WTC11 (cell line): ENCODE results near the gene LIMK1. TPM values are rescaled to one million over a fixed set of nuclear protein-coding genes. Genes with fewer than 3 reads are reported as not detected.

Source experiments
- ATAC-seq: fragments of 200-7000 bp; cut with Tn5 transposase; 2 replicates; pipeline ENCODE4 v1.10.0; 2021; ENCODE audit warnings: mild to moderate bottlenecking, moderate library complexity
- Bru-seq: library from RNA; stranded (reverse); fragments of 400-500 nt; gene quantifications from one replicate; lab custom pipeline; 2021; lab: Mats Ljungman, UMichigan
- CTCF ChIA-PET: fragments of 300-600 bp; sonication (Branson Sonifier 250); formaldehyde crosslinking; loops from one replicate; lab custom pipeline; 2021; ENCODE audit warnings: antibody characterized with exemption; lab: Charles Lee
- POLR2A ChIA-PET: fragments of 350-600 bp; sonication (Branson Sonifier 250); formaldehyde crosslinking; loops from one replicate; lab custom pipeline; 2021; ENCODE audit warnings: antibody characterized with exemption; lab: Charles Lee
- DNase-seq: peaks from one replicate; pipeline ENCODE4 v3.0.0; 2021; ENCODE audit warnings: low spot score
- H3K27ac Mint-ChIP-seq: 2 replicates; pipeline ENCODE4 v1.8.0; 2021; ENCODE audit warnings: mixed read lengths
- H3K27me3 Mint-ChIP-seq: 2 replicates; pipeline ENCODE4 v1.8.0; 2021; ENCODE audit warnings: low read depth, mild to moderate bottlenecking, moderate library complexity, mixed read lengths
- H3K36me3 Mint-ChIP-seq: 2 replicates; pipeline ENCODE4 v1.8.0; 2021; ENCODE audit warnings: mixed read lengths
- H3K4me1 Mint-ChIP-seq: 2 replicates; pipeline ENCODE4 v1.8.0; 2022; ENCODE audit warnings: mixed read lengths
- H3K4me3 Mint-ChIP-seq: 2 replicates; pipeline ENCODE4 v1.8.0; 2021; ENCODE audit warnings: mild to moderate bottlenecking, moderate library complexity, mixed read lengths
- H3K9me3 Mint-ChIP-seq: 2 replicates; pipeline ENCODE4 v1.8.0; 2021; ENCODE audit warnings: mixed read lengths
- AFF4 ChIP-seq: sonication (generic); formaldehyde crosslinking; IDR thresholded peaks from 2 replicates; pipeline ENCODE4 v1.8.1; 2023; ENCODE audit warnings: mild to moderate bottlenecking, missing genetic modification reagents, borderline replicate concordance
- ARID4B ChIP-seq: sonication (generic); formaldehyde crosslinking; IDR thresholded peaks from 2 replicates; pipeline ENCODE4 v1.8.0; 2023; ENCODE audit warnings: missing genetic modification reagents, mild to moderate bottlenecking, borderline replicate concordance
- CREM ChIP-seq: sonication (generic); formaldehyde crosslinking; IDR thresholded peaks from 2 replicates; pipeline ENCODE4 v1.8.1; 2022; ENCODE audit warnings: mild to moderate bottlenecking, missing genetic modification reagents, moderate library complexity
- ESRRA ChIP-seq: sonication (generic); formaldehyde crosslinking; IDR thresholded peaks from 2 replicates; pipeline ENCODE4 v1.8.1; 2022; ENCODE audit warnings: mild to moderate bottlenecking, missing genetic modification reagents, borderline replicate concordance
- FOXJ3 ChIP-seq: sonication (generic); formaldehyde crosslinking; IDR thresholded peaks from 2 replicates; pipeline ENCODE4 v1.9.0; 2021; ENCODE audit warnings: missing genetic modification reagents, mild to moderate bottlenecking, borderline replicate concordance
- FOXK1 ChIP-seq: sonication (generic); formaldehyde crosslinking; IDR thresholded peaks from 2 replicates; pipeline ENCODE4 v1.8.0; 2022; ENCODE audit warnings: mild to moderate bottlenecking, moderate library complexity, missing genetic modification reagents
- FOXP1 ChIP-seq: sonication (generic); formaldehyde crosslinking; IDR thresholded peaks from 2 replicates; pipeline ENCODE4 v1.8.0; 2022; ENCODE audit warnings: missing genetic modification reagents, mild to moderate bottlenecking, moderate library complexity, borderline replicate concordance
- MAX ChIP-seq: sonication (generic); formaldehyde crosslinking; IDR thresholded peaks from 2 replicates; pipeline ENCODE4 v1.8.0; 2022; ENCODE audit warnings: mild to moderate bottlenecking, missing genetic modification reagents
- PREB ChIP-seq: sonication (generic); formaldehyde crosslinking; IDR thresholded peaks from 2 replicates; pipeline ENCODE4 v1.8.1; 2022; ENCODE audit warnings: mild to moderate bottlenecking, missing genetic modification reagents, moderate library complexity, borderline replicate concordance
- SMAD3 ChIP-seq: sonication (generic); formaldehyde crosslinking; IDR thresholded peaks from 2 replicates; pipeline ENCODE4 v1.8.0; 2022; ENCODE audit warnings: missing genetic modification reagents, mild to moderate bottlenecking, borderline replicate concordance
- SP1 ChIP-seq: sonication (generic); formaldehyde crosslinking; conservative IDR thresholded peaks from 2 replicates; pipeline ENCODE4 v1.8.1; 2022; ENCODE audit warnings: missing genetic modification reagents
- TEAD1 ChIP-seq: sonication (generic); formaldehyde crosslinking; IDR thresholded peaks from 2 replicates; pipeline ENCODE4 v1.8.0; 2022; ENCODE audit warnings: mild to moderate bottlenecking, missing genetic modification reagents
- USF2 ChIP-seq: sonication (generic); formaldehyde crosslinking; IDR thresholded peaks from 2 replicates; pipeline ENCODE4 v1.8.1; 2023; ENCODE audit warnings: mild to moderate bottlenecking, missing genetic modification reagents, moderate library complexity
- ZSCAN18 ChIP-seq: fragments of 250-450 bp; sonication (Bioruptor Pico); IDR thresholded peaks from 2 replicates; pipeline ENCODE4 v2.1.2; 2022; ENCODE audit warnings: mild to moderate bottlenecking, moderate library complexity
- long read RNA-seq, 3 experiments: library from RNA in 1 of 3; library from capped mRNA in 1 of 3; library from polyadenylated mRNA in 1 of 3; unstranded in 2 of 3; stranded (forward) in 1 of 3; transcript quantifications; one replicate each; pipeline ENCODE4 v2.0.0, GENCODE V29; 2021
- total RNA-seq: library from RNA; stranded (reverse); gene quantifications from 3 replicates; pipeline ENCODE4 v1.2.3, GENCODE V29; 2021

The LIMK1 gene
- total RNA-seq (85.4 to 92.1 TPM (median 90.6 TPM) in 3 replicates), Bru-seq, nascent RNA (percentile 55 among the genes with signal in this experiment)
- long read RNA-seq, experiment 1, transcript LIMK1-201 (16 exons, 3,219 nt): major isoform, 27 of 45 reads
- long read RNA-seq, experiment 1, partial matches to known transcripts: 10 of 45 reads
- long read RNA-seq, experiment 1, other reads (novel, unspliced or antisense): 8 of 45 reads
- long read RNA-seq, experiment 2, transcript LIMK1-201 (16 exons, 3,219 nt): major isoform, 31 of 116 reads
- long read RNA-seq, experiment 2, partial matches to known transcripts: 57 of 116 reads
- long read RNA-seq, experiment 2, other reads (novel, unspliced or antisense): 28 of 116 reads
- long read RNA-seq, experiment 3, partial matches to known transcripts: 1 of 1 reads
- long read RNA-seq, experiment 3, other reads (novel, unspliced or antisense): 0 of 1 reads

- peaks cover 16% of the 10 kb centered on the region for H3K36me3 Mint-ChIP-seq
- DNase-seq: peak; percentile 75
- no peak within 1 kb of the TSS; the same call in 1 of the 2 replicates for H3K27ac Mint-ChIP-seq
- H3K27me3 Mint-ChIP-seq: no peaks in the 10 kb centered on the region; the same call in 1 of the 2 replicates
- no peak for TF ChIP-seq ARID4B (CRISPR knock-in tag)
- peak; percentile 45; the same call in 1 of the 2 replicates for TF ChIP-seq MAX (CRISPR knock-in tag)
- 0 out of 2 replicates have a peak, but pooled peaks have one; percentile 33 for TF ChIP-seq FOXP1
- peak; percentile 69 for TF ChIP-seq SP1 (CRISPR knock-in tag)
- TF ChIP-seq FOXJ3 (CRISPR knock-in tag): no peak
- TF ChIP-seq ESRRA: no peak
- 0 out of 2 replicates have a peak, but pooled peaks have one; percentile 32 for TF ChIP-seq FOXK1
- TF ChIP-seq SMAD3 (CRISPR knock-in tag): no peak
- ATAC-seq: peak; percentile 70
- ChIA-PET POLR2A (interaction anchor here (0.5 to 1.2 kb wide), 10 partner anchors 9 to 418 kb away, joined by 3 to 5 read pairs (median 3); partner anchors contain the start of gene EIF4H), CTCF (interaction anchor here (0.6 to 2.0 kb wide), 12 partner anchors 11 to 322 kb away, joined by 3 to 18 read pairs (median 8); partner anchors contain the start of gene ELN)
- H3K4me1 Mint-ChIP-seq: peaks cover 26% of the 10 kb centered on the region
- H3K9me3 Mint-ChIP-seq: no peaks in the 10 kb centered on the region
- peak within 1 kb of the TSS; percentile 76 for H3K4me3 Mint-ChIP-seq
Measured at GRCh38 chr7:74083117-74083876, at the start of gene LIMK1. Gene LIMK1 (plus strand): TSS chr7:74083804. CDS start chr7:74083991, 187 bp downstream.

GRCh38 chr7:74037609-74038008, 46.0 kb upstream of the LIMK1 start:
- Mint-ChIP-seq H3K4me1 (peaks cover 22% of the 10 kb centered on the region), H3K4me3 (no peak overlapping the region), H3K27ac (no peak overlapping the region), H3K36me3 (no peaks in the 10 kb centered on the region), H3K9me3 (no peaks in the 10 kb centered on the region), H3K27me3 (no peaks in the 10 kb centered on the region)
- TF ChIP-seq USF2: no peak
- TF ChIP-seq TEAD1 (CRISPR knock-in tag): no peak
- TF ChIP-seq PREB: no peak
- TF ChIP-seq CREM (CRISPR knock-in tag): no peak
- TF ChIP-seq AFF4 (CRISPR knock-in tag): no peak
- no peak for TF ChIP-seq ZSCAN18
- CTCF ChIA-PET: interaction anchor here (0.6 to 12.5 kb wide), 5 partner anchors 12 to 169 kb away, joined by 3 to 122 read pairs (median 3); partner anchors contain the start of gene ELN
- DNase-seq (no peak), ATAC-seq (no peak)
- POLR2A ChIA-PET: interaction anchor here (0.6 to 1.5 kb wide), 2 partner anchors 10 to 578 kb away, joined by 5 to 6 read pairs; partner anchors contain the start of gene ELN
